Suprapubic skin (tissue), 2 donors: ENCODE data around the gene HPCAL1.

ENCODE experiments used
- EP300 ChIP-seq: sonication (generic); formaldehyde crosslinking; IDR thresholded peaks from one replicate; pipeline ENCODE4 v1.6.1; 2017; ENCODE audit warnings: antibody characterized with exemption
- POLR2A ChIP-seq, 2 donors: fragments of 450-650 bp; IDR thresholded peaks; one replicate each; pipeline ENCODE4 v1.6.1; 2017; ENCODE audit warnings: antibody characterized with exemption in 2 of 2, mild to moderate bottlenecking in 2 of 2, moderate library complexity in 2 of 2

- no peak for TF ChIP-seq EP300
- TF ChIP-seq POLR2A (IDR thresholded peaks at IDR 0.05), result no peak
These were observed 144.7 kb downstream of the HPCAL1 start for GRCh38 chr2:10447300-10447894.
